ENCODE results near the gene CBARP.

- TF ChIP-seq CTCF (conservative IDR thresholded peaks at IDR 0.05 in 1 of 2, IDR thresholded peaks at IDR 0.05 in 1 of 2; ENCODE audit: low read depth in 1 of 2, low read length in 2 of 2), result no peak
- TF ChIP-seq EZH2 (IDR thresholded peaks at IDR 0.05; ENCODE audit: low read length, missing control alignments), result no peak
Measured at GRCh38 chr19:1250437-1251260, 12.8 kb upstream of the CBARP start.
